ENCODE measurements around the gene SEZ6. TPM values are rescaled to one million over a fixed set of nuclear protein-coding genes. Genes with fewer than 3 reads are reported as not detected.

Gene SEZ6
- total and polyA plus RNA-seq, 10 of the 15 experiments (the other 5 are each of a cell fraction or from before 2014, with no cell fraction given), result 0.05 to 0.87 (median 0.17) TPM; not detected in 4

DNA sequence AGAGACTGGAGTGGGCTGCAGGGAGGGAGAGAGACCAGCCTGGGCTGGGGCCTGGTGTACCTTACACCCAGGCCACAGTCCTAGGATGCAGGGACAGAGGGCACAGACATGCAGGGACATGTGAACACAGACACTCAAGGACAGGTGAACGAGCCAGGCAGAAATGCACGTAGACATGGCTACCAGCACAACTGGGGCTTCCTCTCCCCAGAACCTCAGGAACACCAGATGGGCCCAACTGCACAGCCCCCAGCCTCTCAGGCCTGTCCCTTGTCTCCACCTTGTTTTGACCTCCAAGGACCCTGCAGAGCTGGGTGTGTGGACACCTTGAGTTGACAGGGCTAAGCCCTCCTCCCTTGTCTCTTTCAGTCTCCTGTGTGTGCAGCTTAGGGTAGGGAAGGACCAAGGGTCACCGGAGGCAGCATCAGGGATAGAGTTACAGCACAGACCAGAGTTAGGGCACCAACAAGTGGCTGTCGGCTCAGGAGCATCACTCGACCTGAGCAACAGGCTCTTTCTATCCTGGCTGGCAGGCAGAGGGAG lies 9.2 kb downstream of the SEZ6 start:
- no peak overlapping the region for H2AFZ ChIP-seq (ENCODE audit: control insufficient read depth, low read depth, low read length)
- no peaks in the 10 kb centered on the region for H3K9me3 ChIP-seq (replicated peaks; ENCODE audit: control insufficient read depth, insufficient read depth, low read length)
- ChIA-PET RAD21 (ENCODE audit: unreplicated experiment) (no interaction called here), POLR2A (no interaction called here), SMC1A (ENCODE audit: uncharacterized antibody, unreplicated experiment) (no interaction called here), CTCF (interaction anchor here (1.3 kb wide), 1 partner anchor 10 kb away, joined by 3 read pairs; no protein-coding TSS in a partner anchor)
- no peak overlapping the region for H3K9ac ChIP-seq (ENCODE audit: control insufficient read depth, insufficient read depth, low read length)
- no peaks in the 10 kb centered on the region for H3K36me3 ChIP-seq (ENCODE audit: control insufficient read depth in 2 of 2, insufficient read depth in 2 of 2, low read length in 1 of 2)
- H3K4me3 ChIP-seq, result no peak overlapping the region
- no peaks in the 10 kb centered on the region for H4K20me1 ChIP-seq (ENCODE audit: control insufficient read depth, insufficient read depth)
- no peaks in the 10 kb centered on the region for H3K79me2 ChIP-seq (ENCODE audit: control insufficient read depth, insufficient read depth, low read length)
- ATAC-seq, result no peak
- no peaks in the 10 kb centered on the region; a peak in 1 of 4 replicates for H3K27me3 ChIP-seq (replicated peaks in 1 of 2; ENCODE audit: control insufficient read depth in 2 of 2, insufficient read depth in 2 of 2, low read length in 1 of 2)
- no peak for FAIRE-seq
- no TSS peak for BruUV-seq (replicated peaks)
- H3K4me1 ChIP-seq (ENCODE audit: control insufficient read depth, insufficient read depth, low read length), result peaks cover 4% of the 10 kb centered on the region; the same call in 1 of the 2 replicates
- in situ Hi-C loops (cut with MboI) (no loop called here), intact Hi-C loops (cut with micrococcal nuclease; ENCODE audit: unreplicated experiment) (no loop called here)
- no peak overlapping the region for H3K27ac ChIP-seq (ENCODE audit: control insufficient read depth, insufficient read depth)
- WGBS (ENCODE audit: insufficient coverage, insufficient replicate concordance, low lambda C conversion rate, missing lambda C conversion rate), result 21% methylated on average over 5 of the region's 5 CpGs
- no peak for TF ChIP-seq NFXL1 (IDR thresholded peaks at IDR 0.05; ENCODE audit: borderline replicate concordance)
- no peak overlapping the region for H3K4me2 ChIP-seq (ENCODE audit: control insufficient read depth, insufficient read depth)
- DNase-seq (ENCODE audit: low read depth, low spot score), result no peak

DNA sequence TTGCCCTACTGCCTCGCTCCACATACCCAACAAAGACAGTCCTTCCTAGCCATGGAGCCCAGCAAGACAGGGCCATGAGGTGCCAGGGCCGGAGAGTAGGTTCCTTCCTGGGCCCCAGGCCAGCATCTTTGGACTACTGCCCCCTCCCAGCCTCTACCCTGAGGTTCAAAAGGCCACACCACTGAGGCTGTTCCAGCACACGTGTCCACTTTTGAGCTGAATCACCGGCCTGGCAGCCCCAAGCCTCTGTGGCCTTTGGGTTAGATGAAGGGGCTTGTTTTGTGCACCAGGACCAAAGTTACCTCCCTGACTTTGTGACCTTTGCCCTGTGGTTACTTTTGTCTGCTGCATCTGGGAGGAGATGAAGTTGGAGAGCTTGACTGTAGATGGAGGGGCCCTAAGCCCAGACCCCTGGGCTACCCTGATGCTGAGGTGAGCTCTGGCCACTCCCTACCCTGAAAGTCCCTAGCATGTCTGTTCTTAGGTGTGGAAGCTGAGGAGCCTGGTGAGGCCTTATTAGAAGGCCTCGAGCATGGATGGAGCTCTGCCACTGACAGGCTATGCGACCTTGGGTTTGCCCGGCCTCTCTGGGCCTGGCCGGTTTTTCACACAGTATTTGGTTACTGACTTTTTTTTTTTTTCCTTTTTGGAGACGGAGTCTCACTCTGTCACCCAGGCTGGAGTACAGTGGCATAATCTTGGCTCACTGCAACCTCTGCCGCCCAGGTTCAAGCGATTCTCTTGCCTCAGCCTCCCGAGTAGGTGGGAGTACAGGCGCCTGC lies 12.0 kb downstream of the SEZ6 start:
- POLR2A ChIA-PET, result no interaction called here
- Histone ChIP-seq H3K36me3 (ENCODE audit: control insufficient read depth in 2 of 2, insufficient read depth in 2 of 2, low read length in 1 of 2) (no peaks in the 10 kb centered on the region), H2AFZ (ENCODE audit: control insufficient read depth, low read depth, low read length) (no peak overlapping the region), H3K27ac (ENCODE audit: control insufficient read depth, insufficient read depth) (no peak overlapping the region), H3K79me2 (ENCODE audit: control insufficient read depth, insufficient read depth, low read length) (no peaks in the 10 kb centered on the region), H3K9me3 (replicated peaks; ENCODE audit: control insufficient read depth, insufficient read depth, low read length) (no peaks in the 10 kb centered on the region), H3K4me2 (ENCODE audit: control insufficient read depth, insufficient read depth) (no peak overlapping the region), H3K9ac (ENCODE audit: control insufficient read depth, insufficient read depth, low read length) (no peak overlapping the region), H4K20me1 (ENCODE audit: control insufficient read depth, insufficient read depth) (no peaks in the 10 kb centered on the region), H3K4me3 (no peak overlapping the region), H3K27me3 (replicated peaks in 1 of 2; ENCODE audit: control insufficient read depth in 2 of 2, insufficient read depth in 2 of 2, low read length in 1 of 2) (no peaks in the 10 kb centered on the region; a peak in 1 of 4 replicates), H3K4me1 (ENCODE audit: control insufficient read depth, insufficient read depth, low read length) (peaks cover 4% of the 10 kb centered on the region; the same call in 1 of the 2 replicates)
- TF ChIP-seq EGR1 (IDR thresholded peaks at IDR 0.05; ENCODE audit: borderline replicate concordance in 1 of 2, low read depth in 2 of 2, low read length in 2 of 2), result no peak
- TF ChIP-seq SKIL (IDR thresholded peaks at IDR 0.05; ENCODE audit: low read depth, poor library complexity, severe bottlenecking), result no peak
- no peak for TF ChIP-seq RELA (IDR thresholded peaks at IDR 0.05; ENCODE audit: borderline replicate concordance, partially characterized antibody)
- no peak for TF ChIP-seq ZNF592 (IDR thresholded peaks at IDR 0.05)
- no peak for TF ChIP-seq SPI1 (IDR thresholded peaks at IDR 0.05; ENCODE audit: borderline replicate concordance, insufficient read depth, low read depth, low read length)
- no peak for TF ChIP-seq PAX5 (IDR thresholded peaks at IDR 0.05; ENCODE audit: borderline replicate concordance, low read depth, low read length)
- SMC1A ChIA-PET (ENCODE audit: uncharacterized antibody, unreplicated experiment), result interaction anchor here (1.1 kb wide), 1 partner anchor 123 kb away, joined by 3 read pairs; no protein-coding TSS in a partner anchor
- RAD21 ChIA-PET (ENCODE audit: unreplicated experiment), result interaction anchor here (0.6 kb wide), 1 partner anchor 181 kb away, joined by 3 read pairs; no protein-coding TSS in a partner anchor
- BruUV-seq (replicated peaks), result no TSS peak
- WGBS (ENCODE audit: insufficient coverage, insufficient replicate concordance, low lambda C conversion rate, missing lambda C conversion rate), result 26% methylated on average over 13 of the region's 13 CpGs
- intact Hi-C loops (cut with micrococcal nuclease; ENCODE audit: unreplicated experiment) (no loop called here), in situ Hi-C loops (cut with MboI) (no loop called here)
- no peak for DNase-seq (ENCODE audit: low read depth, low spot score)
- CTCF ChIA-PET, result interaction anchor here (1.3 kb wide), 1 partner anchor 28 kb away, joined by 4 read pairs; no protein-coding TSS in a partner anchor
- no peak for FAIRE-seq
- ATAC-seq, result no peak

Data from GM12878 (cell line).